GM12878 (cell line): ENCODE data around the gene LRFN2.

Experiments used
- BMI1 ChIP-seq: fragments of 450-650 bp; IDR thresholded peaks from 2 replicates; pipeline ENCODE4 v1.6.1; 2016; ENCODE audit warnings: mild to moderate bottlenecking, moderate library complexity, borderline replicate concordance
- BRCA1 ChIP-seq: IDR thresholded peaks from 2 replicates; pipeline ENCODE4 v1.6.1; 2011; ENCODE audit warnings: low read depth, low read length, improper control_type of control experiment
- CTCF ChIP-seq, 3 experiments: IDR thresholded peaks in 2 of 3; conservative IDR thresholded peaks in 1 of 3; 2 replicates each; pipeline ENCODE4 v1.5.1; 2011; ENCODE audit warnings: low read depth in 3 of 3, low read length in 3 of 3, mild to moderate bottlenecking in 3 of 3, control low read depth in 2 of 3, moderate library complexity in 2 of 3, inconsistent platforms in 1 of 3, mixed read lengths in 1 of 3; ENCODE audit not compliant: control insufficient read depth in 2 of 3, insufficient read depth in 1 of 3; ENCODE audit errors: extremely low read depth in 1 of 3
- EZH2 ChIP-seq: IDR thresholded peaks from 2 replicates; pipeline ENCODE4 v1.6.1; 2012; ENCODE audit warnings: low read depth, mild to moderate bottlenecking, control low read depth, inconsistent platforms, low read length, borderline replicate concordance; ENCODE audit not compliant: control insufficient read depth
- RAD51 ChIP-seq: fragments of 450-650 bp; IDR thresholded peaks from 2 replicates; pipeline ENCODE4 v1.6.1; 2016; ENCODE audit warnings: moderate library complexity, mild to moderate bottlenecking, inconsistent platforms
- RFX5 ChIP-seq: IDR thresholded peaks from 2 replicates; pipeline ENCODE4 v1.6.1; 2011; ENCODE audit warnings: low read depth, low read length, improper control_type of control experiment
- SIN3A ChIP-seq: IDR thresholded peaks from 2 replicates; pipeline ENCODE4 v1.6.1; 2012; ENCODE audit warnings: low read depth, low read length, improper control_type of control experiment
- SMC3 ChIP-seq: IDR thresholded peaks from 2 replicates; pipeline ENCODE4 v1.6.1; 2011; ENCODE audit warnings: low read length, improper control_type of control experiment, borderline replicate concordance
- SREBF2 ChIP-seq: IDR thresholded peaks from 2 replicates; pipeline ENCODE4 v1.6.1; 2012; ENCODE audit warnings: mild to moderate bottlenecking, low read length
- TAF1 ChIP-seq: IDR thresholded peaks from 2 replicates; pipeline ENCODE4 v1.6.1; 2011; ENCODE audit warnings: mild to moderate bottlenecking, low read depth, low read length, borderline replicate concordance
- TF ChIP-seq, protein P1 (sequence below): IDR thresholded peaks from 2 replicates; pipeline ENCODE4 v1.6.1; 2011; ENCODE audit warnings: low read depth, mild to moderate bottlenecking, low read length, moderate library complexity, borderline replicate concordance; ENCODE audit errors: extremely low read depth

GRCh38 chr6:40585223-40585622, 1.9 kb downstream of the LRFN2 start:
- TF ChIP-seq SREBF2 (no peak), BMI1 (no peak), SIN3A (no peak), SMC3 (no peak), EZH2 (no peak), BRCA1 (no peak), CTCF (IDR thresholded peaks at IDR 0.05 in 2 of 3, conservative IDR thresholded peaks at IDR 0.05 in 1 of 3; ENCODE audit: control insufficient read depth in 2 of 3, extremely low read depth in 1 of 3, insufficient read depth in 1 of 3, low read depth in 3 of 3, low read length in 3 of 3) (no peak), RAD51 (no peak), RFX5 (no peak), TAF1 (no peak)
- TF ChIP-seq, protein P1, sequence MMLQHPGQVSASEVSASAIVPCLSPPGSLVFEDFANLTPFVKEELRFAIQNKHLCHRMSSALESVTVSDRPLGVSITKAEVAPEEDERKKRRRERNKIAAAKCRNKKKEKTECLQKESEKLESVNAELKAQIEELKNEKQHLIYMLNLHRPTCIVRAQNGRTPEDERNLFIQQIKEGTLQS = no peak
